OCI-LY7 (cell line): ENCODE results near the gene E2F4. TPM values are rescaled to one million over a fixed set of nuclear protein-coding genes. Genes with fewer than 3 reads are reported as not detected.

Source experiments
- BruUV-seq: library from RNA; stranded (reverse); fragments of 400-500 nt; replicated peaks from 2 replicates; lab custom pipeline; 2021; lab: Mats Ljungman, UMichigan
- CTCF ChIA-PET: fragments of 300-600 bp; sonication (Branson Sonifier 250); formaldehyde crosslinking; loops from one replicate; lab custom pipeline; 2022; ENCODE audit warnings: antibody characterized with exemption; ENCODE audit not compliant: unreplicated experiment; lab: Charles Lee
- POLR2A ChIA-PET: fragments of 300-600 bp; sonication (Branson Sonifier 250); formaldehyde crosslinking; loops from one replicate; lab custom pipeline; 2022; ENCODE audit warnings: antibody characterized with exemption; lab: Charles Lee
- DNase-seq: peaks from one replicate; pipeline ENCODE4 v3.0.0-alpha.2; 2015; ENCODE audit warnings: low spot score
- H2AFZ ChIP-seq: fragments of 200-600 bp; sonication (generic), shearing (Covaris generic); 2 replicates; pipeline ENCODE4 v1.6.1; 2014; ENCODE audit warnings: mild to moderate bottlenecking, antibody characterized with exemption, low read length, moderate library complexity
- H3K27ac ChIP-seq: fragments of 200-600 bp; sonication (generic); 2 replicates; pipeline ENCODE4 v1.5.1; 2014; ENCODE audit warnings: mixed run types, low read depth, mild to moderate bottlenecking, moderate library complexity, low read length, inconsistent platforms; ENCODE audit not compliant: poor library complexity, severe bottlenecking
- H3K36me3 ChIP-seq: fragments of 200-600 bp; sonication (generic); 2 replicates; pipeline ENCODE4 v1.6.1; 2014; ENCODE audit warnings: mild to moderate bottlenecking, antibody characterized with exemption, low read length, moderate library complexity, mixed read lengths; ENCODE audit not compliant: insufficient read depth
- H3K4me1 ChIP-seq: fragments of 200-600 bp; sonication (generic); 2 replicates; pipeline ENCODE4 v1.5.1; 2014; ENCODE audit warnings: mild to moderate bottlenecking, low read length; ENCODE audit not compliant: insufficient read depth, poor library complexity, severe bottlenecking
- H3K4me2 ChIP-seq: fragments of 200-600 bp; sonication (generic); 2 replicates; pipeline ENCODE4 v1.6.1; 2014; ENCODE audit warnings: mild to moderate bottlenecking, low read length
- H3K4me3 ChIP-seq: fragments of 200-600 bp; sonication (generic); 2 replicates; pipeline ENCODE4 v1.5.1; 2014; ENCODE audit warnings: mild to moderate bottlenecking, low read depth, low read length; ENCODE audit not compliant: poor library complexity, severe bottlenecking
- H3K79me2 ChIP-seq: fragments of 200-600 bp; sonication (generic); 2 replicates; pipeline ENCODE4 v1.6.1; 2016; ENCODE audit warnings: low read depth, mild to moderate bottlenecking, low read length, moderate library complexity, mixed read lengths; ENCODE audit not compliant: insufficient read depth
- H3K9me2 ChIP-seq: fragments of 200-600 bp; sonication (generic); 2 replicates; pipeline ENCODE4 v1.6.1; 2016; ENCODE audit warnings: mild to moderate bottlenecking, low read length, mixed read lengths; ENCODE audit not compliant: insufficient read depth
- H3K9me3 ChIP-seq: fragments of 200-600 bp; sonication (generic); 2 replicates; pipeline ENCODE4 v1.6.1; 2014; ENCODE audit warnings: mild to moderate bottlenecking, mixed run types, low read length, mixed read lengths
- H4K20me1 ChIP-seq: fragments of 200-600 bp; sonication (generic); 2 replicates; pipeline ENCODE4 v1.6.1; 2014; ENCODE audit warnings: mild to moderate bottlenecking, antibody characterized with exemption, low read length, moderate library complexity, mixed read lengths; ENCODE audit not compliant: insufficient read depth
- CTCF ChIP-seq: fragments of 200-600 bp; sonication (generic); conservative IDR thresholded peaks from 2 replicates; pipeline ENCODE4 v1.5.1; 2014; ENCODE audit warnings: mild to moderate bottlenecking, antibody characterized with exemption, low read length, moderate library complexity, mixed read lengths
- EZH2phosphoT487 ChIP-seq: fragments of 200-600 bp; sonication (generic); IDR thresholded peaks from 2 replicates; pipeline ENCODE4 v1.6.1; 2018; ENCODE audit warnings: low read depth, borderline replicate concordance, mild to moderate bottlenecking, mixed run types, antibody characterized with exemption, low read length, moderate library complexity, mixed read lengths
- intact Hi-C: fragments of 100-400 bp; cut with micrococcal nuclease; formaldehyde crosslinking; loops from one replicate; pipeline ENCODE4 v1.10.0; 2022; ENCODE audit not compliant: unreplicated experiment
- total RNA-seq, 2 experiments: library from RNA; depleted of rRNA in 1 of 2; stranded (reverse); fragments of >200 nt in 1 of 2; shearing (Covaris generic) in 1 of 2; gene quantifications; 2 replicates each; pipeline ENCODE4 v1.2.3, GENCODE V29; 2014 to 2022

The E2F4 gene
- total RNA-seq, 2 experiments from 2014 or later, result 124 to 157 TPM

DNA sequence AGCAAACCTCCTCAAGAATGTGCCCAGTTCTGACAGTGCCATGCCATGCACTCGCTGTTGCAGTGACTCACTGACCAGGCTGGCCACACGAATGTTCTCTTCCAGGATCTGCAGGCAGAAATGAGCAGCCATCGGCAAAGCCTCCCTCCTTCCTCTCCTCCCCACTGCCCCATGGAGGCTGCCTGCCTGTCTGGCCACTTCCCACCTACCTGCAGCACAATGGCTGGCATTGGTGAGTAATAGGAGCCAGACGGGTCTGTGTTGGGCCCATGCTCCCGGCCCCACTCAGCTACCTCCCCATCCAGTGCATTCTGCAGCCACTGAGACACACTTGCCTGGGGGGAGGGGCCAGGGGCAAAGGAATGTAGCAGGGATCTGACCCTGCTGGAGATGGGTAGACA, 5.4 kb upstream of the E2F4 start:
- TF ChIP-seq CTCF, result no peak
- TF ChIP-seq EZH2phosphoT487, result no peak
- Histone ChIP-seq H3K36me3 (no peaks in the 10 kb centered on the region), H3K4me2 (no peak overlapping the region), H4K20me1 (no peaks in the 10 kb centered on the region), H3K27ac (no peak overlapping the region), H3K4me3 (no peak overlapping the region), H3K9me2 (no peaks in the 10 kb centered on the region), H3K79me2 (no peaks in the 10 kb centered on the region), H3K4me1 (peaks cover 18% of the 10 kb centered on the region), H3K9me3 (no peaks in the 10 kb centered on the region), H2AFZ (no peak overlapping the region)
- DNase-seq, result no peak
- POLR2A ChIA-PET, result no interaction called here
- CTCF ChIA-PET, result no interaction called here
- no TSS peak for BruUV-seq
- intact Hi-C loops, result loop anchor here (10.0 kb wide), 1 partner anchor 172 kb away; no protein-coding TSS in a partner anchor

- Histone ChIP-seq H4K20me1 (no peaks in the 10 kb centered on the region), H3K4me3 (no peak overlapping the region), H3K9me3 (no peaks in the 10 kb centered on the region), H3K4me1 (peaks cover 18% of the 10 kb centered on the region), H3K4me2 (no peak overlapping the region), H3K27ac (no peak overlapping the region), H3K36me3 (0 out of 2 replicates have a peak, but pooled peaks cover 2% of the 10 kb centered on the region), H3K9me2 (no peaks in the 10 kb centered on the region), H3K79me2 (peaks cover 4% of the 10 kb centered on the region; the same call in 1 of the 2 replicates), H2AFZ (no peak overlapping the region)
- no peak for DNase-seq
- POLR2A ChIA-PET, result no interaction called here
- intact Hi-C loops, result loop anchor here (10.0 kb wide), 1 partner anchor 173 kb away; no protein-coding TSS in a partner anchor
- TF ChIP-seq EZH2phosphoT487 (no peak), CTCF (no peak)
- BruUV-seq, result no TSS peak
- CTCF ChIA-PET, result no interaction called here
Observed at GRCh38 chr16:67187175-67187890, 4.6 kb upstream of the E2F4 start.

DNA sequence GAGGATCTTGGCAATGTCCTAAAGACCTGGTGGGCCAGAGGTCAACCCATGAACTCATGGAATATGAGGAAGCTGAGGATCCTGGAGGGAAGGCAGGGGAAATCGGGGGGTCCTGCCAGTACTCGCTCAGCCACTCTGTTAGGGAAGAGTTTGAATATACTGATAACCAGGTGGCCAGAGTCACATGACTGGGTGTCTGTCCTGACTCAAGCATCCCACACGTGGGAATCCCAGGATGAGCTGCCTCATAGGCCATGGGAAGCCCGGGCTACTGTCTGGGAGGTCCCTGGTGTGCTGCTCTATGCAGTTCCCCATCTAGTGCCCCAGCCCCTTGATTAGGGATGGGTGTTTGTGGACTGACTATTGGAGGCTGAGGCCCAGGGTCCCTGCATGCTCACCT, 3.6 kb upstream of the E2F4 start:
- intact Hi-C loops, result loop anchor here (10.0 kb wide), 1 partner anchor 174 kb away; no protein-coding TSS in a partner anchor
- Histone ChIP-seq H2AFZ (no peak overlapping the region), H3K36me3 (peaks cover 12% of the 10 kb centered on the region; the same call in 1 of the 2 replicates), H3K9me3 (no peaks in the 10 kb centered on the region), H3K9me2 (no peaks in the 10 kb centered on the region), H4K20me1 (peaks cover 3% of the 10 kb centered on the region; the same call in 1 of the 2 replicates), H3K27ac (no peak overlapping the region), H3K79me2 (peaks cover 14% of the 10 kb centered on the region), H3K4me1 (peaks cover 16% of the 10 kb centered on the region), H3K4me2 (no peak overlapping the region), H3K4me3 (no peak overlapping the region)
- ChIA-PET CTCF (no interaction called here), POLR2A (interaction anchor here (1.6 kb wide), 1 partner anchor 13 kb away, joined by 3 read pairs; no protein-coding TSS in a partner anchor)
- DNase-seq, result no peak
- TF ChIP-seq EZH2phosphoT487 (no peak), CTCF (no peak)
- no TSS peak for BruUV-seq
